Measurements from ENCODE around the gene PCDHGA4. TPM values are rescaled to one million over a fixed set of nuclear protein-coding genes. Genes with fewer than 3 reads are reported as not detected.
A peak's percentile ranks its signal among the peaks of the same experiment; 100 is the strongest.

The PCDHGA4 gene
- total and polyA plus RNA-seq, 2 of the 13 experiments (the other 11 are each of a cell fraction or from before 2014, with no cell fraction given) = 0.49 to 0.58 TPM

DNA sequence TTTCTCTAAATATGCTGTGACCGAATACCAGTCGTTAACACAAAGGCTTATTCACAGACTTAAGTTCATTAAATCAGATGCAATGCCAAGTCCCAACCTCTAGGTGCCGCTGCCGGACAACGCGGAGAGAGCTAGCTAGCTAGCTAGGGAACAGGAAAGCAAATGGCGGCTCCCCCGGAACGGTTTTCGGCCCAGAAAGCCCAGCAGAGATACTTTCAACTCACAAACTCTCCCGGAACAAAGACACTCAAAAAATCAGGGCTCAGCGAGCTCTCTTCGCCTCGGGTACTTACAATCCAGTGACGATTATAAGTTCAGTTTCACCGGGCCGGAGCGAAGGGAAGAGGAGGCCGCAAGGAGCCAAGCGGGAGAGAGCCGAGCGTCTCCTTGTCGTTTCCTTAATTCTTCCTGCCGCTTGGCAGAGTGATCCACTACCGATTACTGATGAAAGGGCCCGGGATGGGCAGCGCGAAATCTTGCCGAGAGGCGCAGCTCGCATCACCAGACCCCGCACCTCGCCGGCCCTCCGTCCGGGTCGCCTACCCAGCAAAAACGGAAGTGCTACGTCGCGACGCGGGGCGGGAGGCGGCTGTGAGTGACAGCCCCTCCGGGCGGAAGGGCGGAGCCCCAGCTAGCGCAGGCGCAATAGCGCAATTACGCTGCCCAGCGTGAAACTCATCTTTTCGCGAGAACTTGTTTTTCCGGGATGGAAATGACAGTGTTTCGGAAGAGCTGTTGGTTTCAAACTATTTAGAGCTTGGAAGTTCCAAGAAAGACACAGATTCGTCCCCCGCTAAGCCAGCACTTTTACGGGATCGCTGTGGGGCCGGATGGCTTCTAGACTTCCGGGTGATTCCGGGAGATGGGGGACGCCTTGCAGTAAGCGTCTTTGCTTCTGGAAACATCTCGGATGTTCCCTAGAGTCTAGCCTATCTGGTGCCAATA lies 34.3 kb upstream of the PCDHGA4 start, which contains the start of gene TAF7 (continued):
- TF ChIP-seq ZNF451 (CRISPR knock-in tag; IDR thresholded peaks at IDR 0.05) (peak; percentile 84), ZNF782 (CRISPR knock-in tag; IDR thresholded peaks at IDR 0.05; ENCODE audit: borderline replicate concordance) (peak; percentile 70; the same call in 1 of the 2 replicates), ZNF350 (CRISPR knock-in tag; IDR thresholded peaks at IDR 0.05; ENCODE audit: borderline replicate concordance, low read depth) (peak; percentile 95), ZNF589 (CRISPR knock-in tag; conservative IDR thresholded peaks at IDR 0.05) (peak; percentile 93), ZNF740 (CRISPR knock-in tag; IDR thresholded peaks at IDR 0.05) (no peak), SALL1 (CRISPR knock-in tag; IDR thresholded peaks at IDR 0.05) (peak; percentile 87), ZMYM3 (CRISPR knock-in tag; IDR thresholded peaks at IDR 0.05) (no peak), POGK (CRISPR knock-in tag; conservative IDR thresholded peaks at IDR 0.05) (peak; percentile 80), HBP1 (CRISPR knock-in tag; IDR thresholded peaks at IDR 0.05; ENCODE audit: low read depth) (no peak), ZNF207 (IDR thresholded peaks at IDR 0.05; ENCODE audit: borderline replicate concordance) (no peak), XBP1 (CRISPR knock-in tag; IDR thresholded peaks at IDR 0.05) (peak; percentile 52; the same call in 1 of the 2 replicates), ZNF274 (CRISPR knock-in tag; IDR thresholded peaks at IDR 0.05) (peak; percentile 94), ZBTB43 (CRISPR knock-in tag; conservative IDR thresholded peaks at IDR 0.05) (peak; percentile 47), TBX3 (IDR thresholded peaks at IDR 0.05; ENCODE audit: borderline replicate concordance) (no peak), SIN3B (IDR thresholded peaks at IDR 0.05; ENCODE audit: low read length) (no peak)
- TF ChIP-seq, protein P1, sequence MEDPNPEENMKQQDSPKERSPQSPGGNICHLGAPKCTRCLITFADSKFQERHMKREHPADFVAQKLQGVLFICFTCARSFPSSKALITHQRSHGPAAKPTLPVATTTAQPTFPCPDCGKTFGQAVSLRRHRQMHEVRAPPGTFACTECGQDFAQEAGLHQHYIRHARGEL (CRISPR knock-in tag; IDR thresholded peaks at IDR 0.05) = no peak
- TF ChIP-seq, protein P2, sequence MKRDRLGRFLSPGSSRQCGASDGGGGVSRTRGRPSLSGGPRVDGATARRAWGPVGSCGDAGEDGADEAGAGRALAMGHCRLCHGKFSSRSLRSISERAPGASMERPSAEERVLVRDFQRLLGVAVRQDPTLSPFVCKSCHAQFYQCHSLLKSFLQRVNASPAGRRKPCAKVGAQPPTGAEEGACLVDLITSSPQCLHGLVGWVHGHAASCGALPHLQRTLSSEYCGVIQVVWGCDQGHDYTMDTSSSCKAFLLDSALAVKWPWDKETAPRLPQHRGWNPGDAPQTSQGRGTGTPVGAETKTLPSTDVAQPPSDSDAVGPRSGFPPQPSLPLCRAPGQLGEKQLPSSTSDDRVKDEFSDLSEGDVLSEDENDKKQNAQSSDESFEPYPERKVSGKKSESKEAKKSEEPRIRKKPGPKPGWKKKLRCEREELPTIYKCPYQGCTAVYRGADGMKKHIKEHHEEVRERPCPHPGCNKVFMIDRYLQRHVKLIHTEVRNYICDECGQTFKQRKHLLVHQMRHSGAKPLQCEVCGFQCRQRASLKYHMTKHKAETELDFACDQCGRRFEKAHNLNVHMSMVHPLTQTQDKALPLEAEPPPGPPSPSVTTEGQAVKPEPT (CRISPR knock-in tag; IDR thresholded peaks at IDR 0.05; ENCODE audit: low read depth) = peak; percentile 40; the same call in 1 of the 2 replicates
- TF ChIP-seq, protein P3, sequence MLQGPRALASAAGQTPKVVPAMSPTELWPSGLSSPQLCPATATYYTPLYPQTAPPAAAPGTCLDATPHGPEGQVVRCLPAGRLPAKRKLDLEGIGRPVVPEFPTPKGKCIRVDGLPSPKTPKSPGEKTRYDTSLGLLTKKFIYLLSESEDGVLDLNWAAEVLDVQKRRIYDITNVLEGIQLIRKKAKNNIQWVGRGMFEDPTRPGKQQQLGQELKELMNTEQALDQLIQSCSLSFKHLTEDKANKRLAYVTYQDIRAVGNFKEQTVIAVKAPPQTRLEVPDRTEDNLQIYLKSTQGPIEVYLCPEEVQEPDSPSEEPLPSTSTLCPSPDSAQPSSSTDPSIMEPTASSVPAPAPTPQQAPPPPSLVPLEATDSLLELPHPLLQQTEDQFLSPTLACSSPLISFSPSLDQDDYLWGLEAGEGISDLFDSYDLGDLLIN (CRISPR knock-in tag; IDR thresholded peaks at IDR 0.05; ENCODE audit: borderline replicate concordance) = peak; percentile 73; the same call in 1 of the 2 replicates

Measured in HepG2 (cell line).